Esophagus mucosa (tissue), 1 donor: Measurements from ENCODE around the gene CENPP. TPM values are rescaled to one million over a fixed set of nuclear protein-coding genes. Genes with fewer than 3 reads are reported as not detected.
A peak's percentile ranks its signal among the peaks of the same experiment; 100 is the strongest.
"Not testable (repeated sequence)": the region's sequence is repeated elsewhere in the genome, so short reads cannot be mapped to it uniquely, and the experiment has no call there.

ENCODE experiments used
- ATAC-seq: fragments of 200-7000 bp; cut with Tn5 transposase; one replicate; pipeline ENCODE4 v1.9.1; 2020
- total RNA-seq: library from RNA; stranded (reverse); gene quantifications from one replicate; pipeline ENCODE4 v1.2.4, GENCODE V29; 2023
- donor health status: DM: yes; HTN: yes; CAD: no.

Gene CENPP
- total RNA-seq, 1 donor from 2014 or later: 8.2 TPM

- peak; percentile 90 for ATAC-seq
Observed at GRCh38 chr9:92617951-92618510, 292.3 kb downstream of the CENPP start.

DNA sequence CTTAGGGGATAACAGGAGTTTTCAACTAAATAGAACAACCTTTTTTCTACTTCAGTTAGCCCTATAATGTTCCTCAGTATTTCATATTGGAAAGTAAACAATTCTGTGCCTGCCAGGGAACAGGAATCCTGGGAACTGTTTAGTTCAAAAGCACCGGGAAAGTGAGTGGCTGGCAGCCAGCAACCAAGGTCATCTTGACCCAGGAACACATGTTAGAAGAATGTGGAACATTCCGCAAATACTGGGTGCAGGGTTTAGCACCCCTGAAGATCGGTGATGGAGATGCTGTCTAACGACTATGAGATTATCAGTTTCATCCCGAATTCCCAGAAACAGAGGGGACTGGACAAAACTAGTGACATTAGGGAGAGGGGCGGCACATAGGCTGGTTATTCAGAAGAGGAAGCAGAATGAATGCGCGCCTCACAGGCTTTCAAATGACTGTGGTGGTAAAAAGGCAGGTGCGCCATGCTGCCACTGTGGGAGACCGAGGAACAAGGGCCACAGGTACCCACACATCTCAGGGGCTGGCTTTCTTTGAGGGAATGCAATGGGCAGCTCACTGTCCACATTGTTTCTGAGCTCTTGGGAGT, 293.0 kb downstream of the CENPP start:
- no peak for ATAC-seq

DNA sequence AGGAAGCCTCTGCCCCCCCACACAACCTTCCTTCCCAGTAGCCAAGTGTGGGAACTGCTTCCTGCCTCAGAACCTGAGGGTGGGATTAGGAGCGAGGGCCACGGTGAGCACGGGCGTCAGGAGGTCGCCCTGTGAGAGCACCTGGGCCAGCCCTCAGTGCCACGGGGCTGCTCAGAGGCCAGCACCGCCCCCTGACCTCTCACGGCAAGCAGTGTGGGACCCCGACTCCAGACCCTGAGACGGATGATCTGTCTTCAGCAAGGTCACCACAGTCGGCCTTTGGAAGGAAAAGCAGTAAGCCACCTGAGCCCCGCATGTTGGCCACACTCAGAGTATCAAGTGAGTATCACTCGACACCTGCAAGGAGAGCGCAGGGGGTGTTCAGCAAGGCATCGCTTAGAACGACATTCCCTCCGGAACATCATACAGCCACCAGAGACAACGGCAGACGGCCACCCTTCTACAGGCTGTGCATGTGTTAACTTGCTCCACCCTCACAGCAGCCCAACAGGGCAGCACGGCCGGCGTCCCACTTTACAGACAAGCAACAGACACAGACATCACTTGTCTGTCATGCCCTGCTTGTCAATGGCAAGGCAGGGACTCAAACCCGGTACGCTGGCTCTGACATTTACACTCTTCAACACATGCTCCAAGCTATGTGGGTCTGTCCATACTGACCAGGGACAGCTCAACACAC, 294.0 kb downstream of the CENPP start:
- no peak for ATAC-seq

DNA sequence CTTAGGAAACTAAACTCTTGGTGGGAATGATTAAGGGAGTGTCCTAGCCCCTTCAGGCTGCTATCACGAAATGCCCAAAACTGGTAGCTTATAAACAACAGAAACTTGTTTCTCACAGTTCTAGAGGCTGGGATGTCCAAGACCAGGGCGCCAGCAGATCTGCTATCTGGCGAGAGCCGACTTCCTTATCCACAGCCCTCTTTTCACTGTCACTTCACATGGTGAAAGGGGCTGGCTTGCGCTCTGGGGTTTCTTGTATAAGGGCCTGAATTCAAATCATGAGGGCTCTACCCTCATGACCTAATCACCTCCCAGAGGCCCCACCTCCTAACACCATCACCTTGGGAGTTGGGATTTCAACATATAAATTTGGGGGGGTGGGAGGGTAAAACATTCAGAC, 295.1 kb downstream of the CENPP start:
- no peak for ATAC-seq

DNA sequence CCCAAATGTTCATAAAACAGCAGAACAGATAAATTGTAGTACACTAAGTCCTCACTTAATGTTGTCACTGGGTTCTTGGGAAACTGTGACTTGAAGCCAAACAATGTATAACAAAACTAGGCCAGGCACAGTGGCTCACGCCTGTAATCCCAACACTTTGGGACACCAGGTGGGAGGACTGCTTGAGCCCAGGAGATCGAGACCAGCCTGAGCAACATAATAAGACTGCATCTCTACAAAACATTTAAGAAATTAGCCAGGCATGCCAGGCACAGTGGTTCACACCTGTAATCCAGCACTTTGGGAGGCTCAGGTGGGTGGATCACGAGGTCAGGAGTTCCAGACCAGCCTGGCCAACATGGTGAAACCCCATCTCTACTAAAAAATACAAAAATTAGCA, 298.2 kb downstream of the CENPP start:
- not testable (repeated sequence) for ATAC-seq

DNA sequence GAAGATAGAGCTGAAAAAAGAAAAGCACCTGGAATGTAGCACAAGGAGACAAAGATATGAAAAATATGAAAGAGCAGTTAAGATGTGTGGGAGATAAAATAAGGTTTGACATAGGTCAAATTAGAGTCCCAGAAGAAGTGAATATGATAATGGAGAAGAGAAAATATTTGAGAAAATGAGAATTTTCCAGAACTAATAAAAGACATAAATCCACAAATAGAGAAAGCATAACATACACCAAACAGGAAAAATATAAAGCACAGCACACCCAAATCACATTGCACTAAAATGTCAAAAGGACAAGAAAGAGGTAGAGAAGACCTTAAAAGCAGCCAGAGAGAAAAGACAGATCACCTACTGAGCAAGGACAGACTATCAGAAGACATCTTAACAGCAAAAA, 300.7 kb downstream of the CENPP start:
- ATAC-seq: no peak

DNA sequence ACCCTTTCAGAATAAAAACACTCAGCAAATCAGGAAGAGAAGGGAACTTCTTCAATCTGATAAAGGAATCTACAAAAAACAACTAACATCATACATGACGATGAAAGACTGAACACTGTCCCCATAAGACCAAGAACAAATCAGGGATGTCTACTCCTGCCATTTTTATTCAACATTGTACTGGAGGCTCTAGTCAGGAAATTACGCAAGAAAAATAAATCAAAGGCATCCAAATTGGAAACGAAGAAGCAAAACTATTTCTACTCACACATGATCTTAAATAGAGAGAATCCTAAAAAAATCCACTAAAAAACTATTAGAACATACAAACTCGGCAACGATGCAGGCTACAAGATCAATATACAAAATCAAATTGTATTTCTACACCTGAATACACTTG, 301.9 kb downstream of the CENPP start:
- ATAC-seq: no peak

- ATAC-seq: no peak
Observed at GRCh38 chr9:92631452-92632343, 305.9 kb downstream of the CENPP start.

GRCh38 chr9:92632641-92633040, 306.9 kb downstream of the CENPP start:
- peak; percentile 21 for ATAC-seq

DNA sequence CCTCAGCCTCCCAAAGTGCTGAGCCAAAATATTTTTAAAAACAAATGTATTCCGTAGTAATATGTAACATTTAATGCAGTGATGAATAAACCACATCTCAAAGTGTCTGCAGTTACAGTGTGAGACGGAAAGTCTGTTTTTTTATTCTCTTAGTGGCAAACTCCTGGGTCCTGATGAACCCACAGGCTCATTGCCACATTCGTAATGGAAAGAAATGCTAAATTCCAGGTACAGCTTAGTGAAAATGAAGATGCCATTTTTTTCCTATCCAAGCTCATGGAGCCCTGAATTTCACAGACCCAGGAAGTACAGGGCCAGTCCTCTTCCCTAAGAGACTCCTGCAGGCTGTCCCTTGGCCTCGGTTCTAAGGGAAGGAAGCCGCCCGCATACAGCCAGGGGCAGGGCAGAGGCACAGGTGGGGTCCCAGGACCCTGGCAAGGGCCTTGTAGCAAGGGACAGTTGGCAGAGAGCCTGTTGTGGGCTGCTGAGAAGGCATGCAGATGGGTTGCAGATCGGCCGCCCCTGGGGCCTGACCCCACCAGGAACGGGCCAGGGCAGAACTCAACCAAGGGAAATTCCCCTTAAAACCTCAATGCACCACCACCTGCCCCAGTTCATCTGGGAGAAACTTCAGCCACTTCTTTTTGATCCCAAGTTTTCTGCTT, 308.0 kb downstream of the CENPP start:
- ATAC-seq: no peak

GRCh38 chr9:92634712-92635605, 309.2 kb downstream of the CENPP start:
- peak; percentile 76 for ATAC-seq

GRCh38 chr9:92635760-92636159, 310.0 kb downstream of the CENPP start:
- ATAC-seq: no peak

DNA sequence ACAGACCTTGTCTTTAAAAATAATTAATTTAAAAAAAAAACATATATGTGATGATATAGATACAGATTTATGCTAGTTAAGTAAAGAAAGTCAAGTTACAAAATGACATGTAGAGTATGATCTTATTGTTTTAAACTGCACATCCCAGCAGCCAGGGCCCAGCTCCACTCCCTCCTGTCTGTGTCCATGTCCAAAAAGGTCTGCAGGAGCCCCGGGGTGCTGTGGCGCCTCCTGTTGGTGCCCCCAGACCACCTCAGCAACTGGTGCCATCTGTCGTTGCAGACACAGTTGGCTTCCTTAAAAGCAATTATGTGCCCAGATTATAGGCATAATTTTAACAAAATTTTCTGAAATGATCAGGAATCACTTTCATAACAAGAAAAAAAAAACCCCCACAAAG, 310.9 kb downstream of the CENPP start:
- ATAC-seq: no peak

DNA sequence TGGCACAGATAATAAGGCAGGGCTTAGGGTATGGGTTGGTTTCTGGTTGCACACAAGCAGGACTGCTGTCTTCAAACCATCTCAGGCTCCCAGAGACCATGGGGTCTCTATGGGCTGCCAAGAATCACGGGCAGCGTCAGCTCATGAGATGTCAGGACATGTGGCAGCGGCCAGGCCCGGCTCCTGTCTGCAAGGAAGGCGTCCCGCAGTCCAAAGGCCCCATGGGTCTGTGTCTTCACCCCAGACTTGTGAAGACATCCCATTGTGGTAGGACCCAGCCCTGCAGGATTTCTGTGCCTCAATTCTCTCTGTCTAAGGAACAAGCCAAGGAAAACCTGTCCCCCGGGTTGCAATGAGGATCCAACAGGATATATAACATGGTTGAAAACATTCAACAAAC, 311.6 kb downstream of the CENPP start:
- no peak for ATAC-seq

DNA sequence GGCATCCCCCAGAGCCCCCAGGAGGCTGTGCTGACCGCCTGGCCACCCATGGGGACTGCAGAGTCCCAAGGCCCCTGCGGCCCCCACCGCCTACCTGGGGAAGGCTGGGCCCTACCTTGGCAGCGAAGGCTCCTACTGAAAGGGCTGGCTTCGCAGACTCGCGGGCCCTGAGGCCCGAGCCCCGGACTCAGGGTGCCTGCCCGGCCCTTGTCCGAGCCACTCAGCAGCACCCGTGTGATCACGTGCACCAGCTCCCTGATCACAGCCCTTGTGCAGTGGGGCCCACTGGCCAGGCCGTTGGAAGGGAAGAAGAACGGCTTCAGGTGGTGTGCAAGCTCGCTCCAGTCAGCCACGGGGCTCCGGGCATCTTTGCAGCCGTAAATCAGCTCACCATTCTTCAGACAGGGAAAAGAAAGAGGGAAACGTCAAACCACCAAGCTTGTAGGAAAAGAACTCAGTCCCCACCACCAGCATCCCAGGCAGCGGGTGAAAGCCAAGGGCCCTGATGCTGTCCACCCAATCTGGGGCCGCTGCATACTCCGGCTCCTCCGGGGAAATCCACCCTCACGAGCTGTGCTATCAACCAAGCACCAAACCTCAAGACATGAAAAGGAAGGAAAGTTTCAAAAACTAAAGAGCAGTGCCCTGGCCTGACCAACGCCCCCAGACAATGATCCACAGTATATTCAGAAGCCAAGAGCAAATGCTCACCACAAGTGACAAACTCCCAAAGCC, 312.3 kb downstream of the CENPP start:
- ATAC-seq: no peak

DNA sequence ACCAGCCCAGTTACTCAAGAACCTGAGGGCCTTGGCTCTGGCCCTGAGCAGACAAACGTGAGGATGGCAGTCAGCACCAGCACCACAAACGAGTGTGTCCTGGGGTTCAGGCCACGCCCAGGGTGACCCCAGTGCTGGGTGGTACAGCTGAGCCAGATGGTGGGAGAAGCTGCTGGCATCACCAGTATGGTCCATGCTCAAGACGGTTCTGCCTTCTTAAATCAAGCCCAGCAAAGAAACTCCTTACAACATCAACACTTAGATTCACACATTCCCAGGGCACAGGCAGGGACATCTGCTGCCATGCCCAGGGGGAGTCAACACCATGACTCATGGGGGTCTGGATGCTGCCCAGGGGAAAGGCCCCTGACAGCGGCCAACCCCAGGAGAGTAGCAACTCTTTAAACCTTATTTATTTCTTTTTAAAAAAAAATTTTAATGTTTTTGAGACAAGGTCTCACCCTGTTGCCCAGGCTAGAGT, 312.9 kb downstream of the CENPP start:
- ATAC-seq: no peak

DNA sequence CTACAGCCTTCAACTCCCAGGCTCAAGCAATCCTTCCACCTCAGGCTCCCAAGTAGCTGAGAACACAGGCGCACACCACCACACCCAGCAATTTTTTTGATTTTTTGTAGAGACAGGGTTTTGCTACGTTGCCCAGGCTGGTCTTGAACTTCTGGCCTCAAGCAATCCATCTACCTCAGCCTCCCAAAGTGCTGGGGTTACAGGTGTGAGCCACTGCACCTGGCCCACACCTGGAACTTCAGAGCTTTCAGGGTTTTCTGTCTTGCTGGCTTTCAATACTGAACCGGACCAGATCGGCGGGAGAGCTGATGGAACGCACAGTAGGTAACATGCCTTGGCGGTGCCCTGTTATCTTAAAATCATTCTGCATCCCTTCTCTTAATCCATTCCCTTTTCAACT, 313.4 kb downstream of the CENPP start:
- no peak for ATAC-seq

- no peak for ATAC-seq
Observed at GRCh38 chr9:92639791-92640271, 314.1 kb downstream of the CENPP start.

GRCh38 chr9:92640398-92641091, 314.8 kb downstream of the CENPP start:
- ATAC-seq: no peak
